GM18951 (cell line): Measurements from ENCODE around the gene ASB7.
"Not testable (repeated sequence)": the region's sequence is repeated elsewhere in the genome, so short reads cannot be mapped to it uniquely, and the experiment has no call there.

ENCODE experiments used
- POLR2A ChIP-seq: IDR thresholded peaks from 4 replicates; pipeline ENCODE4 v1.6.1; 2011; ENCODE audit warnings: mild to moderate bottlenecking; ENCODE audit not compliant: insufficient read length, insufficient read depth; ENCODE audit errors: extremely low read depth
- in situ Hi-C: fragments of 300-500 bp; cut with MboI; formaldehyde crosslinking; loops from one replicate; pipeline ENCODE4 v1.12.0; 2022; ENCODE audit warnings: low sequenced_read_pairs, mixed read lengths, inconsistent platforms; ENCODE audit not compliant: unreplicated experiment

Gene ASB7

DNA sequence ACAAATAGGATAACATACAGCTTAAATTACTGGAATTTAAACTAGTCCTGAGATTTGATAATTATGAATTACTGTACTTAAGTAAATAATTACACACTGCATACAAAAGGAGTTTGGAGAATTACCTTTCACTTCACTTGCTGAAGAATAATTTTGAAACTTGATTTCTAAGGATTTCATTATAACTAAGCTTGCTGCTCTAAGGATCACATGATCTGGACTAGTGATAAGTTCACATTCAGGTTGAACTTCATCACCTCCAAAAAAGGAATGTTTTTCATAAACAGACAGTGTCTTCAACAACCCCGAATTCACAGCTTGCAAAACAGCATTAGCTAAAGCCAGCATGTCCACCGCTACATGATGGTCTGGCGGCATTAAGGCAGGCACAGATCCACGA lies 28.9 kb upstream of the ASB7 start:
- in situ Hi-C loops = no loop called here
- TF ChIP-seq POLR2A = no peak

GRCh38 chr15:100580414-100580813 lies 22.0 kb upstream of the ASB7 start:
- in situ Hi-C loops = no loop called here
- TF ChIP-seq POLR2A = no peak

GRCh38 chr15:100588638-100589242 lies 13.6 kb upstream of the ASB7 start:
- no peak for TF ChIP-seq POLR2A
- in situ Hi-C loops = no loop called here

DNA sequence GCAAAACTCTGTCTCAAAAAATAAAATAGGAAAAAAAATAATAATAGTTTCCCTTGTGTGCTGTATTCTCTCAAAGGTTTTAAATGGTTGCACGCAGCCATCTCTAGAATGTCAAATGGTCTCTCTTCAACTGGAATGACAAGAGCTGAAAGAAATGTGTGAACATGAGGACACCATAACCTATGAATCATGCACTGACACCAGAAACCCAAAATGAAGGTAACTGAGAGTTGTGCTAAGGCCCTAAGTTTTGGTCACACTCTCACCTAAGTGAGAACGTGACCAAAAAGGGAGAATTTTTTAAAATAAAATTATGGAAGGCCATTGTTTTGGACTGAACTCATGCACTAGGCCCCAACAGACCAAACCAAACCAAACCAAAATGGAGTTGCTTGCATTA lies 11.2 kb upstream of the ASB7 start:
- in situ Hi-C loops = not testable (repeated sequence)

DNA sequence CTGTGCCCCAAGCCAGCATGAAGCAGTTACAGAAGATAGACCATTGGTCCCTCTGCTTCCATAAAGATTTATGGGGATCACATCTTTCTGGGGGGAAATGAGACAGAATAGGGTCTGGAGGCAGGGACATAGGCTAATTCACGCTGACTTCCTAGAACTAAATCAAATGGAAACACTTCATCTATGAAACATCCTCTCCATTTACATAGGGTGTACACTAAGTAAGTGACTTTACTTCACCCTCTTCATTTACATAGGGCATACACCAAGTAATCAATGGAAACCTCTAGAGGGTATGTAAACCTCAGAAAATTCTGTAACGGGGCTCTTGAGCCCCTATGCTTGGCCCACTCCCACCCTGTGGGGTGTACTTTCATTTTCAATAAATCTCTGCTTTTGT lies 10.6 kb upstream of the ASB7 start:
- in situ Hi-C loops = no loop called here
- TF ChIP-seq POLR2A = no peak

DNA sequence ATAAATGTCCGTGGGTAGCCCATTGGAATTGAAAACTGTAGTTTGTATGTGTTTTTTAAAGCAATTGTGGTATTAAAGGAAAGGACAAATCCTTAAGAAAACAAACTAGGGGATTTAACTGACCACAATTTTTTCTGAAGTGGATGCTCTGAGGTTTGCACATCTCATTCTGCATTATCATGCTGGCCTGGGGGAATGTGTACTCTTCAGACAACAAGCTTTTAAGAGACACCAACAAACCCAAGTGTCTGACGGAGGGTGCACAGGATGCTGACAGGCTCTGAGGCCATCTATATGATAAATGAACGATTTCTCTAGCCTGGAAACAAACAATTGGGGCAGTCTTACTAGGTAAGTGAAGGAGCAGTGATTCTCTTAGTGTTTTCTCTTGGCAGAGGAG lies 9.5 kb upstream of the ASB7 start:
- no peak for TF ChIP-seq POLR2A
- in situ Hi-C loops = no loop called here

GRCh38 chr15:100593431-100593830 lies 9.0 kb upstream of the ASB7 start:
- no peak for TF ChIP-seq POLR2A
- in situ Hi-C loops = no loop called here

GRCh38 chr15:100595964-100596363 lies 6.4 kb upstream of the ASB7 start:
- TF ChIP-seq POLR2A = no peak
- in situ Hi-C loops = no loop called here

DNA sequence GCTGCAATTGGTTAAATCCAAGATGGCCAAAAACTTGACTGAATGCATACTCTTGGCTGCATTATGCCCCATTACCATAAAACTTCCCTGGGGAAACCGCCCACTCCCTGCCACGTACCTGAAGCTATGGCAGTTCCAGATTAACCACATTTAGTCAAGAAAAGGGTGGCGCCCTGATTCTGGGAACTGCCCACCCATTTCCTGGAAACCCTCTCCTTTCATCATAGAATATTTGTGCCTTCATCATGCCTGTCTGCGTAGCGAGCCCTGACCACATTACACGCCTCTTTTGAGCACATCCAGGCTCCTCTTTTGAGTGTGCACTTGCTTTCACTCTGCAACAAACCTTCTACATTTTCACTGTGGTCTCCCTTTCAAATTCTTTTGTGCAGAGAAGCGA lies 5.6 kb upstream of the ASB7 start:
- in situ Hi-C loops = no loop called here
- TF ChIP-seq POLR2A = no peak

DNA sequence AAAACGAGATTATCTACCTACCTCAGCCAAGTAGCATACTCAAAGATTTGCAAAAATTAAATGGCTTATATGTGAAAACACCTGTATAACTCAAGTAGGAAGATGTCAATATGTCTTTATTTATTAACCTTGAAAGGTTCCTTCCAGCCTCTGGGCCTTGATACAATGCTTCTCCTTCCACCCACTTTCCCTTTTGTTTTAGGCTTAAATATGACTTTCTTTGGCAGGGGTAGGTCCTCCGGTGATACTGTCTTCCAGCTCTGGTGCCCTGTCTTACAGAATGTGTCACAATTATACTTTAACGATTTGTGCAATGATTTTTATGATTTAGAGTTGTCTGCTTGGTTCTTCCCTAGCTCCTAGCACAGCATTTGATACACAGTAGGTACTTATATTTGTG lies 4.5 kb upstream of the ASB7 start:
- in situ Hi-C loops = no loop called here

DNA sequence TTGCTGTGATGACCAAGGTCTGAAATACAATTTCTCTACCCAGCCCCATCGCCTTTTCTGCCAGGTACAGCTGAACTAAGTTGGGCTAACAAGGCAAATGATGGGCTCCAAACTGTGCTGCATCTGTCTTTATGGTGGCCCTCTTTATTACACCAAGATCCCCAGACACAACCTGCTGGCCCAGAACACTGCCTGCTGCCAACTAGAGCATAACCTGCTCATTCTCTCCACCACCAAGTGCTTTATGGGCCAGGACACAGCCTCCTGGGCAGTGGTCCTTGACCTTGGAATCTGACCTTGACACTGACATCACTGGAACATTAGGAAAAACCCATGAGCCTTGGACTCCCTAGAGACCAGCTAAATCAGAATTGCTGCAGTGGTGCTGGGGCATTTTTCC lies 3.7 kb upstream of the ASB7 start:
- TF ChIP-seq POLR2A = no peak
- in situ Hi-C loops = no loop called here

More for the DNA sequence above, 4.5 kb upstream of the ASB7 start:
- TF ChIP-seq POLR2A = no peak

GRCh38 chr15:100601163-100601562 lies 1.2 kb upstream of the ASB7 start:
- TF ChIP-seq POLR2A = no peak
- in situ Hi-C loops = loop anchor here (25.0 kb wide), 1 partner anchor 661 kb away; the partner anchor contains the start of gene CHSY1

DNA sequence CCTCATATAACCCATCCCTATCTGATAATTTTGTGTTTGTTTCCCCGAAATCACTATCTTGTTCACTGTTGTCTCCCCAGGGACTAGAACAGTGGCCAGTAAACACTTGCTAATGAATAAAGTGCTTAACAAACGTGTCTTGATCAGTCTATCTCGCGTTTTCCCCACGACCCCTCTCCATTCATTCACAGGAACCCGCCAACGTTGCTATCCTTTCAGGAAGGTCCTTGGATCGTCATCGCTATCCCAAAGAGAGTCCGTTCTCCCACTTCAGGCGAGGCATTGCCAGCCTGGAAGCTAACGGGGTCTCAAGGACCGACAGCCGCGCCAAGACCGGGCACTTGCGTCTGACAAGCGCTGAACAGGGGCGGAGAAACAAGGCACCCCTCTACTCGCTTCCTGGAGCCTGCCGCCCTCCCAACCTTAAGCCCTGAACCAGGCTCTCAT lies 749 bp upstream of the ASB7 start:
- in situ Hi-C loops = loop anchor here (25.0 kb wide), 1 partner anchor 661 kb away; the partner anchor contains the start of gene CHSY1
- no peak for TF ChIP-seq POLR2A

- in situ Hi-C loops = loop anchor here (25.0 kb wide), 1 partner anchor 659 kb away; the partner anchor contains the start of gene CHSY1
- no peak for TF ChIP-seq POLR2A
These were observed 519 bp downstream of the ASB7 start for GRCh38 chr15:100602823-100603393.
